ENCODE measurements around the gene CD300H. TPM values are rescaled to one million over a fixed set of nuclear protein-coding genes. Genes with fewer than 3 reads are reported as not detected.

Gene CD300H
- total RNA-seq, 1 experiment from 2014 or later = not detected

GRCh38 chr17:74527081-74527480 is 40.2 kb downstream of the CD300H start:
- Histone ChIP-seq H3K36me3 (ENCODE audit: insufficient read depth, low read length, poor library complexity, severe bottlenecking) (no peaks in the 10 kb centered on the region), H3K4me1 (ENCODE audit: insufficient read depth, low read length, poor library complexity, severe bottlenecking) (no peaks in the 10 kb centered on the region), H3K27me3 (replicated peaks; ENCODE audit: insufficient read depth, low read depth, low read length, poor library complexity) (peaks cover 39% of the 10 kb centered on the region), H3K27ac (ENCODE audit: low read depth, low read length, poor library complexity, severe bottlenecking) (no peak overlapping the region), H3K4me3 (ENCODE audit: low read depth, low read length, poor library complexity, severe bottlenecking) (no peak overlapping the region), H3K9me3 (ENCODE audit: low read depth, low read length, poor library complexity, severe bottlenecking) (no peaks in the 10 kb centered on the region)
- ChIA-PET CTCF (no interaction called here), POLR2A (ENCODE audit: low non-redundant PET) (no interaction called here)
- BruUV-seq (replicated peaks) = no TSS peak
- TF ChIP-seq EZH2 (IDR thresholded peaks at IDR 0.05; ENCODE audit: borderline replicate concordance, low read depth, low read length, poor library complexity, severe bottlenecking) = no peak
- TF ChIP-seq, protein P1, sequence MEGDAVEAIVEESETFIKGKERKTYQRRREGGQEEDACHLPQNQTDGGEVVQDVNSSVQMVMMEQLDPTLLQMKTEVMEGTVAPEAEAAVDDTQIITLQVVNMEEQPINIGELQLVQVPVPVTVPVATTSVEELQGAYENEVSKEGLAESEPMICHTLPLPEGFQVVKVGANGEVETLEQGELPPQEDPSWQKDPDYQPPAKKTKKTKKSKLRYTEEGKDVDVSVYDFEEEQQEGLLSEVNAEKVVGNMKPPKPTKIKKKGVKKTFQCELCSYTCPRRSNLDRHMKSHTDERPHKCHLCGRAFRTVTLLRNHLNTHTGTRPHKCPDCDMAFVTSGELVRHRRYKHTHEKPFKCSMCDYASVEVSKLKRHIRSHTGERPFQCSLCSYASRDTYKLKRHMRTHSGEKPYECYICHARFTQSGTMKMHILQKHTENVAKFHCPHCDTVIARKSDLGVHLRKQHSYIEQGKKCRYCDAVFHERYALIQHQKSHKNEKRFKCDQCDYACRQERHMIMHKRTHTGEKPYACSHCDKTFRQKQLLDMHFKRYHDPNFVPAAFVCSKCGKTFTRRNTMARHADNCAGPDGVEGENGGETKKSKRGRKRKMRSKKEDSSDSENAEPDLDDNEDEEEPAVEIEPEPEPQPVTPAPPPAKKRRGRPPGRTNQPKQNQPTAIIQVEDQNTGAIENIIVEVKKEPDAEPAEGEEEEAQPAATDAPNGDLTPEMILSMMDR (conservative IDR thresholded peaks at IDR 0.05; ENCODE audit: low read depth, low read length) = no peak
- DNase-seq (ENCODE audit: low spot score) = no peak
- intact Hi-C loops (cut with micrococcal nuclease; ENCODE audit: unreplicated experiment) = no loop called here

- no peak overlapping the region for H3K27ac ChIP-seq (ENCODE audit: low read depth, low read length, poor library complexity, severe bottlenecking)
- BruUV-seq (replicated peaks) = no TSS peak
- no peaks in the 10 kb centered on the region for H3K4me1 ChIP-seq (ENCODE audit: insufficient read depth, low read length, poor library complexity, severe bottlenecking)
- peaks cover 43% of the 10 kb centered on the region for H3K27me3 ChIP-seq (replicated peaks; ENCODE audit: insufficient read depth, low read depth, low read length, poor library complexity)
- no peak for TF ChIP-seq EZH2 (IDR thresholded peaks at IDR 0.05; ENCODE audit: borderline replicate concordance, low read depth, low read length, poor library complexity, severe bottlenecking)
- TF ChIP-seq, protein P1 (conservative IDR thresholded peaks at IDR 0.05; ENCODE audit: low read depth, low read length) = no peak
- intact Hi-C loops (cut with micrococcal nuclease; ENCODE audit: unreplicated experiment) = no loop called here
- CTCF ChIA-PET = no interaction called here
- no peak for DNase-seq (ENCODE audit: low spot score)
- H3K4me3 ChIP-seq (ENCODE audit: low read depth, low read length, poor library complexity, severe bottlenecking) = no peak overlapping the region
- H3K9me3 ChIP-seq (ENCODE audit: low read depth, low read length, poor library complexity, severe bottlenecking) = no peaks in the 10 kb centered on the region
- POLR2A ChIA-PET (ENCODE audit: low non-redundant PET) = no interaction called here
- no peaks in the 10 kb centered on the region for H3K36me3 ChIP-seq (ENCODE audit: insufficient read depth, low read length, poor library complexity, severe bottlenecking)
Measured at GRCh38 chr17:74526681-74527080, 40.6 kb downstream of the CD300H start.

DNA sequence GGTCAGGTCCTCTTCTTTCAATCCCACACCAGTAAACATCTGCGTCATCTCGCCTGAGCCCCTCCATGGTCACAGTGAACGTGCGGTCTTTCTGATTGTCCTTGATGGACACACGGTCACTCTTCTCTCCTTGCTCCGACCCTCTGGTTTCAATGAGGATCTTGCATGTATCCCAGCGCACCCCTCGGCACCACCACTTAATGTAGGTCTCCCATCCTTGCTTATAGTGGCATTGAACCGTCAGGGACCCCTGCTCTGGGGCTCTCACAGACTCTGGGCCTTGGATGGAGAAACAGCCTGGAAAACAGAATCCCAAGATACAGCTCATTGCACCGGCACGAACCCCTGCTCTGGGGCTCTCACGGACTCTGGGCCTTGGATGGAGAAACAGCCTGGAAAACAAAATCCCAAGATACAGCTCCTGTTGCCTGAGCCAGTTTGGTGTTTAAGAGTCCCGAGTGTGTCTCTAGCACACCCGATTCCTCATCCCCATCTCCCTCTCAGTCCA is 41.5 kb downstream of the CD300H start:
- CTCF ChIA-PET = no interaction called here
- BruUV-seq (replicated peaks) = no TSS peak
- Histone ChIP-seq H3K36me3 (ENCODE audit: insufficient read depth, low read length, poor library complexity, severe bottlenecking) (no peaks in the 10 kb centered on the region), H3K4me1 (ENCODE audit: insufficient read depth, low read length, poor library complexity, severe bottlenecking) (no peaks in the 10 kb centered on the region), H3K9me3 (ENCODE audit: low read depth, low read length, poor library complexity, severe bottlenecking) (no peaks in the 10 kb centered on the region), H3K27me3 (replicated peaks; ENCODE audit: insufficient read depth, low read depth, low read length, poor library complexity) (peaks cover 52% of the 10 kb centered on the region), H3K27ac (ENCODE audit: low read depth, low read length, poor library complexity, severe bottlenecking) (no peak overlapping the region), H3K4me3 (ENCODE audit: low read depth, low read length, poor library complexity, severe bottlenecking) (no peak overlapping the region)
- intact Hi-C loops (cut with micrococcal nuclease; ENCODE audit: unreplicated experiment) = no loop called here
- no peak for TF ChIP-seq EZH2 (IDR thresholded peaks at IDR 0.05; ENCODE audit: borderline replicate concordance, low read depth, low read length, poor library complexity, severe bottlenecking)
- TF ChIP-seq, protein P1 (conservative IDR thresholded peaks at IDR 0.05; ENCODE audit: low read depth, low read length) = no peak
- POLR2A ChIA-PET (ENCODE audit: low non-redundant PET) = no interaction called here
- no peak for DNase-seq (ENCODE audit: low spot score)
